NCI-H2196 (cell line): ENCODE measurements around the gene RBM19.

Experiments used
- DNase-seq: peaks from one replicate; lab custom pipeline; 2025; ENCODE audit not compliant: unreplicated experiment; lab: John Stamatoyannopoulos, UW

The RBM19 gene

DNA sequence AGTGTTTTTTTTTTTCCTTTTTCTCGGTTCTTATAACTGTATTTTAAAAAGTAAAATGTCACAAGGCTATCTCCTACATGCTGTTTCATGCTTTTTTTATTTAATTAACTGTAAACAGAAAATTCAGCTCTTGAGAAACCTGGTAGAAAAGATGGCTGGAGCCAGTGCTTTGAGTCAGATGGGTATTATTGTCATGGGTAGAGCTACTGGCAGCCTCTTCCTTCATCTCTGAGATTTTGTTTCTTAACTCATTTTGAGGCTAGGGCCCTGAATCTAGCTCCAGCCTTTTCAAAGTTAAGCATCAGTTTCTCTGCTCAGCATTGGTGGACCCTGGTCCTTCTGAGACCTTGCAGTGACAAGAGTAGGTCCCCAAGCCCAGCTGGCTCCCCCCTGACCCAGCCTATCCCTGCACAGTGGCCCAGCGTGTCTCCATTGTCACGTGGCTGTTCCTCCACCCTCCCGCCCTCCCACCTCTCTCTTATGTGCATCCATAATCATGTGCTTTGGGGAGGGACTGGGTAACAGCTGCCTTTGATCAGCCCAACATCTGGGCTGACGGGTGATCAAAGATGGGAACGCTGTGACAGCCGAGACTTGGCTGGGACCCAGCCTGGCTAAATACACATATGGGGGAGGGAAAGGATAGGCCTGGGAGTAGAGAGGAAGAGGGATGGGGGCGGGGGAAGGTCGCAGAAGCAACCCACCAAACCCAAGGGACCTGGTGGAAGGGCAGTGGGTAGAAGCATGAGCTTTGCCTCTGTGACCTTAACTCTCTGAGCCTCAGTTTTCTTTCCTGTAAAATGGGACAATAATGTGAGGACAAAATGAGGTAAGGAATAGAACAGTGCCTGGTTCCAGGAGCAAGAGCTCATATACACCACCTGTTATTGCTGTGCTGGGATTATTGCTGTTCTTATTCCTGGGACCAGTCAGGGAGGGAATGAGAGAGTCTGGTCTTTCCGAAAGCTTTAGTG is 24.4 kb upstream of the RBM19 start:
- DNase-seq = no peak

DNA sequence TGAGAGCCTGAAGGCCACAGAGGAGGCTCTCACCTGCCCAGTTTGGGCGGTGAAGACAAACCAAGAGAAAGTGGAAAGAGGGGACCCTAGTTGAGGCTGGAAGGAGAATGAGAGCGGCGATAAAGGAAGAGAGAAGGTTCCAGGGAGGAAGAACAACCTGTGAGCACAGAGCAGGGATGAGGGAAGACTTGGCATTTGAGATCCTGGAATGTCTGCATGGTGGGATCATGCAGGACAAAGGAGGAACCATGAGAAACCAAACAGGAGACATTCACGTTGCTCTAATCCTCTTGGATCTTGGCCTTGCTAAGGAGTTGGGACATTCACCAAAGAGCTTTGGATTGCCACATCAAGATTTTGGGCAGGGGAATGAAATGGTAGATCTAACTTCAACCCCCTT is 22.9 kb upstream of the RBM19 start:
- no peak for DNase-seq

DNA sequence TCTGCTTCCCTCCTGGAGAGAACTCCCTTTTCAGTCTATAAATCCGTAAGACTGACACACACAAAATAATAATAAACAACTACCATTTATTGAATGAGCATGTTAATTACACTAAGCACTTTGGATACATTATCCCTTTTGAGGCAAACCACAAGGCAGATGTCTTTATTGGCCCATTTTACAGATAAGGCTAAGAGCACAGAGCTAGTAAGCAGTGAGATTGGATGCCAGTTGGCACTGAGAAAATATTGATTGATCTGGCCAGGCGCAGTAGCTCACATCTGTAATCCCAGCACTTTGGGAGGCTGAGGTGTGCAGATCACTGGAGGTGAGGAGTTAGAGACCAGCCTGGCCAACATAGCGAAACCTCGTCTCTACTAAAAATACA is 21.9 kb upstream of the RBM19 start:
- DNase-seq = no peak

DNA sequence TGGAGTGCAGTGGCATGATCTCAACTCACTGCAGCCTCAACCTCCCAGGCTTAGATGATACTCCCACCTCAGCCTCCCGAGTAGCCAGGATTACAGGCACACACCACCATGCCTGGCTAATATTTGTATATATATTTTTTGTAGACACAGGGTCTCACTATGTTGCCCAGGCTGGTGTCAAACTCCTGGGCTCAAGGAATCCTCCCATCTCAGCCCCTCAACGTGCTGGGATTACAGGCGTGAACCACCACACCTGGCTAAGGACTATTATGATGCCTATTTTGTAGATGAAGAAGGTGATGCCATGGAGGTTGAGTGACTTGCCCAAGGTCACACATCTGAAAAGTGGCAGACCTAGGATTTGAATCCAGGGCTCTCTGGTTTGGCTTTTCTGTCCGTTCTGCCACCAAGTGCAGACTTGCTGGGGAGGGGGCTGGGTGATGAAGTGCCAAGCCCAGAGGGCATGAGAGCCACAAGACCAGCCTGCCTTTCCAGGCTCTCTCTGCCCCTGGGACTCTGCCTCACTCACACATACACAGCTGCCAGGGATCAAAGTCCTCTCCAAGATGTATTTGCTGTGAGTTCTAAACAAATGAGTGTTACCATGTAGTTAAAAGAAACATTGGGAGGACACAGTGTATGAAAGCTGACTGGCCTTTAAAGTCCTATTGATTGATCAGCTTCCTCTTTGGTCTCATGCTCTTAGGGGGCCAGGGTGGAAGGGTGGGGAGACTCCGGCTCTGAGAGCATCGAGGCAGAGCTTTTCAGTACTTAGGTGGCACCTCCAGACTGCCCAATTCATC is 21.3 kb upstream of the RBM19 start:
- DNase-seq = no peak

DNA sequence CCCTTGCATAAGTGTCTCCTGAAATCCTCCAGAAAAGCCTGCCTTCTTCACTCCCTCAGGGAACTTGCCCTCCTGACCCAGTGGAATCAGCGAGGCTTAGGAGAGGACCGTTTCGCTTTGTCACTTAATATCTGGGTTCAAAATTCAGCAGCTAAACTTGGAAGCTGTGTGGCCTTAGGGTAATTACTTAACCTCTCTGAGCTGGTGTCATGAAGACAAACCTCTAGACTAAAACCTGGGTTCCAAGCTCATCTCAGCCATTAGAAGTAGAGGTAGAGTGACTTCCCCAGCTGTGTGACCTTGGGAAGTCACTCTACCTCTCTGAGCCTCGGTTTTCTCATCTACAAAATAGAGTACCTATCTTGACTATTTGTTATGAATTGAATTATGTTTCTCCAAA is 18.3 kb upstream of the RBM19 start:
- DNase-seq = no peak

DNA sequence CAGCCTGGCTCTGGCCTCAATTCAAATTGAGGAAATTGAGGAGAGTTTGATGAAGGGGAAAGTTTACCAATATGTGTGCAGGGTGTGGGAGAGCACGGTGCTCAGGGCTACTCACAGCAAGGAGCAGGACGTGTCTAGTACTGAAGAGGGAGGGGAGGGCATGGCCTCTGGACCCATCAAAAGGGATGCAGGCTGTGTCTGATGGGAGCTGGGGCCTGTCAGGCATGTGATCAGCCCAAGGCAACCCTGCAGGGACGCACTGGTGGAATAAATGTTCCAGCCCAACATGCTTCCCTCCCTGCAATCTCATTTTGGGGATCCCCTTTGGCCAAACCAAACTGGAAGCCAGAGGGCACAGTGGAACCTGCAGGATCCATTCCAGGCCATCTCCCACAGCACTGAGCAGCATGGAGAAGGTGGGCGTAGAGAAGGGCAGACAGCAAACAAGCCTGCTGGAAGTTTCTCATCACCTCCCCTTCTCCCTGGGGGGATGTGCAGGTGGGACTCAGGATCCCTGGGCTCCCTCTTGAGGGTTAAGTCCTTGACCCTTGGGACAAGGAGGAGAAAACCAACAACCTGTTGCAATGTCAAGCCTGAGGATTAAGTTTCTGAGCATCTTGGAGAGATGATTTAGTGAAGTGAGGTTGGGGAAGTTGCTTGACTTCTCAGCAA is 17.8 kb upstream of the RBM19 start:
- DNase-seq = no peak

DNA sequence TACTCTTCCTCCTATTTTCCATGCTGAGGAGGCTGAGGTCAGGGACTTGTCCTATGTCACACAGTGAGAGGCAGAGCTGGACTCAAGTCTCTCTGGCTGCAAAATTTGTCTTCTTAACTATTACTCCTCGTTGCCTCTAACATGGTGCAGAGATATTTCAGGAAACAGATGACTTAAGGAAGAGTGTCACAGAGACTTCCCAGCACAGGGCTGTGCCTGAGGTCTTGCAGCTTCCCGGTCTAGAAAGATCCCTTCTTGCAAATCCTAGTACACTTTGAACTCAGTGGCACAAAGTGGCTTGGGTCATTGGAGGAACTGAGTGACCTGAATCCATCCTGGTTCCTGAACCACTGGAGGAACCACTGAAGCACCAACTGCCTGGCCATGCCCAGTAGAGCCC is 17.1 kb upstream of the RBM19 start:
- no peak for DNase-seq

DNA sequence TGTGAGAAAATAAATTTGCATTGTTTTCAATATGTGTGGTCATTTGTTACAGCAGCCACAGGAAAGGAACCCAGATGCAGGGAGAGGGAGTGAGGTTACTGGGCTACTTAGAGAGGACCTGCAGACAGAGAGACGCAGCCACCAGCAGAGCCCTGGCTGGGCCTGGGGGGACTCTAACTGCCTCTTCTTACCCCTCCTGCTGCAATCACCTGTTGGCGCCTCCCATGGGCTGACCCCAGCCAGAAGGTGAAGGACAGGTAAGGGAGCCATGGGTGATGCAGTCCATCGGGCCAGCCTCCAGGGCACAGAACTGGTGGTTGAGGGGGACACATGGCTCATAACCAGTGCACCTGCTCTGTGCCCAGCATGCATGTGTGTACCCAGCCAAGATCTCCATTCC is 15.8 kb upstream of the RBM19 start:
- DNase-seq = no peak

DNA sequence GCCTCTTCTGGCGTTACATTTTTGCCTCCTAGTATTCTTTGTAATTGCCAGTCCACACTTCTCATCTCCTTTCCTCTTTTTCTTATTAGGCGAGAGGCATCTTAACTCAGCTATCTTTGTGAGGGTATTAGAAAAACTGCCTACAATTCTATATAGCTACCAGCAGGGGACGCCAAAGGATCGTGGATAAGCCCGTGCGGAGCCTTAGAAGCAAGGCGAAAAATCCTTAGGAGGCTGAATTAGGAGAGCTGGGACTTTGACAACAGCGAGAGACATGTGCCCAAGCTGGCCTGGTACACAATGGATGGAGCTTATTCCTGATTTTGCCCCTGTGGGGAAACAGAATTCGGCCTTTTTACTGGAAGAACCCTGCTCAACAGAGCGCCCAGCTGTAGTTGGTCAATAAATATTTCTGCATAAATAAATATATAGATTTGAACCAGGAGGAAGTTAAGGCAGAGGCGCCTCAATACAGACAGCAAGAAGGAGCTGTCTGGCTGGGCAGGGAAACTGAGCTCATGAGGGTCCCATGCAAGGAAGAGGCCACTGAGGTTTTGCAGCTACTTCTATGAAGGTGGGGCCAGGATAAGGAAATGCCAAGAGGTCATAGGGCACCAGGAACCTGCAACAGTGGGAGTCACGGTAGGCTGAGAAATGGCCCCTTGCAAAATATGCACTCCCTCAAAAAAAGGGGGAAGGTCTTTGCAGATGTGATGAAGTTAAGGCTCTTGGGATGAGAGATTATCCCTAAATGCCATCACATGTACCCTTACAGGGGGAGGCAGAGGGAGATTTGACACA is 14.6 kb upstream of the RBM19 start:
- peak; percentile 81 for DNase-seq

DNA sequence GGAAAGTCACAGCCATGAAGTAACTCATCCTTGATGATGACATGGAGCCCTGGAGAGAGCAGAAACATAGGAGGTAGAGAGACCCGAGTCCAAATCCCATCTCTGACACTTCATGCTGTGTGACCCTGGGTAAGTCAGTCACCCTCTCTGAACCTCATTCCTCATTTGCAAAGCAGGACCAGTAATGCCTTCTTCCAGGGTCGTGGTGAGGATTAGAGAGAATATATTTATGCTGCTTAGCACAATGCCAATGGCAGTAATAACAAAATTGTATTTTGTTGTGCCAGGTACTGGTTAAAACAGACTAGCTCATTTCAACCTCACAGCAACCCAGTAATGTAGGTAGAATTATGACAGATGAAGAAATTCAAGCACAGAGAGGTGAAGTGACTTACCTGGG is 13.9 kb upstream of the RBM19 start:
- no peak for DNase-seq

DNA sequence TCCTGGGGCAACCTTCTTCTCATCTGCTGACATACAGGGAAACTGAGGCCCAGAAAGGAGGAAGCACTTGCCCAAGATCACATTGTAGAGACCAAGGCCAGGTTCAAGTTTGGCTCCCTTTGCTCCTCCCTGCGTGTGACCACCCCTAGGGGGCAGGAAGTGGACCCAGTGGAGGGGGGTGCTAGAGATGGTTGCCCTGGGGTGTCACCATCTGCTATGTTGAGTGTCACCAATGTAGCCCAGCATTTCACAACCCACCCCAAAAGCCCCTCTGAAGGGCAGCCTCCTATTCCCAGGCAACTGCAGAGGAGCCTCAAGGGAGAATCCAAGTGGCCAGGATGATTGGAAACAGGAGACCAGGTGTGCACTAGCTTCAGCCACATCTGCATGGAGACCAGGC is 12.0 kb upstream of the RBM19 start:
- DNase-seq = no peak

DNA sequence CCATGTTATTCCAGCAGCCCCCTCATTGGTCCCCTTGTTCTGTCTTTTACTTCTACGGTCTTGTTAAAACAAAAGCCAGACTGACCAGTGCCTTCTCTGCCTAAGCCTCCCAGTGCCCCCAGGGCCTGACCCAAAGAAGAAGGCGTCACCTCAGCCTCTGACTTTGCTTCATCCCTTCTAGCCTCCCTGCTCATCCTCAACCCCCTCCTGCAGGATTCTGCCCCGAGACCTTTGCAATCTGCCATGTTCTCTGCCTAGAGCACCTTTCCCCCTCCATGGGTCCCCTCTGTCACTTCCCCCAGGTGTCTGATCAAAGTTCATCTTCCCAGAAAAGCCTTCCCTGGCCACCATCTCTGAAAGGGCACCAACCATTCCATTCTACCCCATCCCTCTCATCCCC is 7.9 kb upstream of the RBM19 start:
- DNase-seq = no peak

DNA sequence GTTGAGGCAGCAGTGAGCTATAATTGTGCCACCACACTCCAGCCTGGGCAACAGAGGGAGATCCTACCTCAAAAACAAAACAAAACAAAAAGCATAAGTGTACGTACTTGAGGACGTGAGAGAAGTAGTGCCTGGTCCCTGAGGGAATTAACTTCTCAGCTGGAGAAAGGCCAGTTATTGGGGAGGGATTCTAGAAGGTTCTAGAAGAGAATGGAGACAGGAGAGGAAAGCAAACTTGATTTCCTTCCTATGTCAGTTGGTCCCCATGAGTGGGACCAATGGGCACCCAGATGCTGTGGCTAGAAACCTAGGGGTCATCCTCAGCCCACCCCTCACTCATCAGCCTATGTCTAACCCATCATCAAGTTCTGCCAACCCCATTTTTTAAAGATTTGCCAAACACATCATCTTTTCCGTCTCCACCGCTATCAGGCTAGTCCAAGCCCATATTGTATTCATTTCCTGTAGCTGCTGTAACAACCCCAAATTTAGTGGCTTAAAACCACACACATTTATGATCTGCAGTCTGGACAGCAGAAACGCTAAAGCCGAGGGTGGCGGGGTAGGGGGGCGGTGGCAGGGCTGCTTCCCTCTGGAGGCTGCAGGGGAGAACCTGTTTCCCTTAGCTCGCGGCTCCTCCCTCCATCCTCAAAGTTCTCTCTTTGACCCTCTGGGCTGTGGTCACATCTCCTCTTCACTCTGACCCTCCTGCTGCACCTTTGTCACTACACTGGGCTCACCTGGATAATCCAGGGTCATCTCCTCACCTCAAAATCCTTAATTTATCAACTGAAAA is 7.2 kb upstream of the RBM19 start:
- no peak for DNase-seq

DNA sequence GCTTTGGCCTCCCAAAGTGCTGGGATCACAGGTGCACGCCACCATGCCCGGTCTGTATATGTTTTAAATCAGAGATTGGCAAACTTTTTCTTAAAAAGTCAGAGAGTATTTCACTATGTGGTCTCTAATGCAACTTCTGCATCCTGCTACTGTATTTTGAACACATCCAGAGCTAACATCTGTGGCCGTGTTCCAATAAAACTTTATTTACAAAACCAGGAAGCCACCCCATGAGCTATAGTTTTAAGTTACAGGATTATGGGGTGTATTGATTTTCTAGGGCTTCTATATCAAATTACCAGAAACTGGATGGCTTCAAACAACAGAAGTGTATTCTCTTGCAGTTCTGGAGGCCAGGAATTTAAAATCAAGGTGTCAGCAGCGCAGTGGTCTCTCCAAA is 5.3 kb upstream of the RBM19 start:
- DNase-seq = no peak

DNA sequence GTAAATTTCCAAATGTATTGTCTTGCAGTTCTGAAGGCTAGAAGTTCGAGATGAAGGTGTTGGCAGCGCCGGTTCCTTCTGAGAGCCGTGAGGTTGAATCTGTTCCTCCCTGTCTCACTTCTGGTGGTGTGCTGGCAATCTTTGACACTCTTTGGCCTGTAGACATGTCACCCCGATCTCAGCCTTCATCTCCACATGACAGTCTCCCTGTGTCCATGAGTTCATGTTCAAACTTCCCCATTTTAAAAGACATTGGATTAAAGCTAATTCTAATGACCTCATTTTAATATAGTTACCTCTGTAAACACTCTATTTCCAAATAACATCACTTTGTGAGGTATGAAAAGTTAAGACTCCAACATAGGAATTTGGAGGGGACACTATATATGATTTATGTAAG is 4.1 kb upstream of the RBM19 start:
- no peak for DNase-seq

DNA sequence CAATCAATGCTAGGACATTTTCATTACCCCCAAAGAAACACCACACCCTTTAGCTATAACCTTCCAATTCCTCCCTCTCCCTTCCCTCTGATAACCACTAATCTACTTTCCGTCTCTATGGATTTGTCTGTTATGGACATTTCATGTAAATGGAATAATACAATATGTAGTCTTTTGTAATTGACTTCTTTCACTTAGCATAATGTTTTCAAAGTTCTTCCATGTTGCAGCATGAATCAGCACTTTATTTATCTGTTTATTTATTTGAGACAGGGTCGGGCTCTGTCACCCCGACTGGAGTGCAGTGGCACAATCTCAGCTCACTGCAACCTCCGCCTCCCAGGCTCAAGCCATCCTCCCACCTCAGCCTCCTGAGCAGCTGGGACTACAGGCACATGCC is 1.2 kb upstream of the RBM19 start:
- no peak for DNase-seq

DNA sequence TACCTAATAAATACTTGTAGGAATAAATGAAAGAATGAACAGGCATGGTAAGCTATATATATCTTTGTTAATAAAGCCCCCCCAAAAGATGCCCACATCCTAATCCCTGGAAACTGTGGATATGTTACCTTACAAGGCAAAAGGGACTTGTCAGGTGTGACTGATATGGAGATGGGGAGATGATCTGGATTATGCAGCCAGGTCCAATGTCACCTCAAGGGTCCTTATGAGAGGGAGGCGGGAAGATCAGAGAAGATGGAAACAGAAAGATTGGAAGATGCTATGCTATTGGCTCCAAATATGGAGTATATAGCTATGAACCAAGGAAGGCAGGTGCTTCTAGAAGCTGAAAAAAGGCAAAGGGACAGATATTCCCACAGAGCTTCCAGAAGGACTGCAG is 3.4 kb downstream of the RBM19 start:
- no peak for DNase-seq

DNA sequence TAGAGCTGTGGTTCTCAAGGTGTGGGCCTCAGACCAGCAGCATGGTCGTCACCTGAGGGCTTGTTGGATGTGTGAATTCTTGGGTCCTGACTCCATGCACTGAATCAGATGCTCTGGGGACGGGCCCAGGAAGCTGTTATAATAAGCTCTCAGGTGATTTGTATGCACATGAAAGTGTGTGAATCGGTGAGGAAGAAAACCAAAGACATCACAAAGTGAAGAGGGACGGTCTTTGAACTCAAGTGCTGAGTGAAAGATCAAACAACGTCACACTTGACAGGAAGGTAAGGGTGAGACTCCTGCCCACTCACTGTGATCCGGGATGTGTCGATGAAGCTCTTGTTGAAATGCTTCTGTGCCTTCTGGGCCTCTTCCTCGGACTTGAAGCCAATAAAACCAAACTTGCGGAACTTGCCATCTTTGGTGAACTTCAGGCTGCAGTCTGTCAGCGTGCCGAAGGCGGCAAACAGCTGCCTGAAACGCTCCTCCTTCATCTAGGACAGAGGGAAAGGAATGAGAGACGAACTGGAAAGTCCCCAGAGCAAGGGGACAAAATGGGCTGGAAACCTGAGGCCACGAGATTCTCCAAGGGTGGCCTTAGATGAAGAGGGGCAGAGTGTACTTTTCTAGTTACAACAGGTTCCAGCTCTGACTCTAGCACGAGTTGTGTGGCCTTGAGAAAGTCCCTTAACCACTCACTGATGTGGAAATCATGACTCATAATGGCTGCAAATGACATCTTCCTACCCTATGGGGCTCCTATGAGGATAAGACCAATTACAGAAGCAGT is 4.0 kb downstream of the RBM19 start:
- no peak for DNase-seq

DNA sequence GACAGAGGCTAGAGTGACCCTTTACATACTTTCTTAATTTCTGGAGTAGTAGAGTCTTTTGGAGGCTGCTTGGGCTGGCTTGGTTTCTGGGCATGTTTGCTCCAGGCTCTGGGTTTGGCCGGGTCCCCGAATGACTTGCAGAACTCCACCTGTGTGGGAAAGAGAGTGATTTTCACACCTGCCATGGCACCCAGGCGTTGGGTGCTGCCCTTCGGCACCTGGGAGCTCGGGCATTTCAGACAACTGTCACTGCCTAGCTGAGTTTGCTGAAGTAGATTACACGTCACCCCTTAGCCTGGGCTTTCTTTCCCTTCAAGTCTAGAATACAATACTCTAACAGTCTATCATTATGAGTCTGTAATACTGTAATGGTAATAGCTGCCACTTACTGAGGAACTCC is 6.1 kb downstream of the RBM19 start:
- no peak for DNase-seq
